WI38 (cell line): ENCODE data around the gene CACNG5.

Experiments used
- H3K4me3 ChIP-seq: 2 replicates; pipeline ENCODE4 v1.5.1; 2011; ENCODE audit warnings: low read depth, mild to moderate bottlenecking, control low read depth, low read length
- CTCF ChIP-seq: IDR thresholded peaks from 2 replicates; pipeline ENCODE4 v1.5.1; 2012; ENCODE audit warnings: low read depth, mild to moderate bottlenecking, control low read depth, low read length

CACNG5 gene

GRCh38 chr17:66923886-66924285 is 89.0 kb downstream of the CACNG5 start:
- no peak for TF ChIP-seq CTCF
- no peak overlapping the region for H3K4me3 ChIP-seq

DNA sequence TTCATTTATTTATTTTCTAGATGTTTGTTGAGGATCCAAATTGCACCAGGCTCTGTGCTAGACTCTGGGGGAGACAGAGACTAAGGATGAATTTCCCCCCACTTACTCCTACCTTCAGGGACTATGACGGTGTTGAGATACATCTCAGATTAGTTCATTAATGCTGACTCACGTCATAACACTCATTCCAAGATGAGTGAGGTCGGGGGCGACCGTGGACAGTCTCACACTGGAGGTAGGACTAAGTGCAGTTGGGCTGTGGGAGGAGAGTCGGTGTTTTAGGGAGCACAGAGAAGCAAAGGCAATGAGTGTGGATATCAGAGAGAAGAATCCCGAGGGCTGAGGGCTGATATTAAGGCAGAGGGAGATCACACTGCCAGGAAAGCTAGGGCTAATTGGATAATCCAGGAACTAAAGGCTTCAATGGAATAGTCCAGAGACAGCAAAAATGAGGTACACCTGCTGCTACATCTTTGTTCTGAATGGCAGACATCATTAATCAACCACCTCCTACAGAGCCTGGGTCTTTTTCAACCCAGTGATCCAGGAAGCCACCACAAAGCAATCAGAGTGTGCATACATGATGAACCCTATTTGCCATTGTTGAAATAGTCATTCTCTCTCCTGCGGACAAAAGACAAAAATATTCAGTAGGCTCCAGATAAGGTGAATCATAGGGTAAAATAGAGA is 91.0 kb downstream of the CACNG5 start:
- no peak for TF ChIP-seq CTCF
- no peak overlapping the region for H3K4me3 ChIP-seq

DNA sequence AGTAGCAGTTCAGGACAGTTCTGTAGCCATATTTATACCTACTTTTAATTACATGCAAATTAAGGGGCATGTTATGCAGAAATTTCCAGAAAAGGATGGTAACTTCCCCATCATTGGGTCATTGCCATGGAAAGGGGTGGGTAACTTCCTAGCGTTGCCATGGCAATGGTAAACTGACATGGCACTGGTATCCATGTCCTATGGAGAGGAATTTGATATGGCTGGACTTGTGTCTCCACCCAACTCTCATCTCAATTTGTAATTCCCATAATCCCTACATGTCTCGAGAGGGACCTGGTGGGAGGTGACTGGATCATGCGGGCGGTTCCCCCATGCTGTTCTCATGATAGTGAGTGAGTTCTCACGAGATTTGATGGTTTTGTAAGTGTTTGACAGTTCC is 94.0 kb downstream of the CACNG5 start:
- no peak overlapping the region for H3K4me3 ChIP-seq
- no peak for TF ChIP-seq CTCF

GRCh38 chr17:66929591-66929990 is 94.7 kb downstream of the CACNG5 start:
- no peak overlapping the region for H3K4me3 ChIP-seq
- TF ChIP-seq CTCF = no peak

GRCh38 chr17:66930933-66931332 is 96.0 kb downstream of the CACNG5 start:
- no peak for TF ChIP-seq CTCF

GRCh38 chr17:66932311-66932710 is 97.4 kb downstream of the CACNG5 start:
- no peak overlapping the region for H3K4me3 ChIP-seq
- no peak for TF ChIP-seq CTCF

More at GRCh38 chr17:66930933-66931332, 96.0 kb downstream of the CACNG5 start:
- no peak overlapping the region for H3K4me3 ChIP-seq

- no peak for TF ChIP-seq CTCF
- H3K4me3 ChIP-seq = no peak overlapping the region
Measured at GRCh38 chr17:66934040-66934439, 99.1 kb downstream of the CACNG5 start.
